CD4-positive, alpha-beta T cell treated with Interleukin-6 for 4 hours (primary cell): ENCODE measurements around the gene XPO6.
A peak's percentile ranks its signal among the peaks of the same experiment; 100 is the strongest.
"Not testable (repeated sequence)": the region's sequence is repeated elsewhere in the genome, so short reads cannot be mapped to it uniquely, and the experiment has no call there.

Experiments used
- DNase-seq: peaks from one replicate; pipeline ENCODE4 v3.0.0-alpha.2; 2020; ENCODE audit warnings: mixed read lengths

XPO6 gene, protein sequence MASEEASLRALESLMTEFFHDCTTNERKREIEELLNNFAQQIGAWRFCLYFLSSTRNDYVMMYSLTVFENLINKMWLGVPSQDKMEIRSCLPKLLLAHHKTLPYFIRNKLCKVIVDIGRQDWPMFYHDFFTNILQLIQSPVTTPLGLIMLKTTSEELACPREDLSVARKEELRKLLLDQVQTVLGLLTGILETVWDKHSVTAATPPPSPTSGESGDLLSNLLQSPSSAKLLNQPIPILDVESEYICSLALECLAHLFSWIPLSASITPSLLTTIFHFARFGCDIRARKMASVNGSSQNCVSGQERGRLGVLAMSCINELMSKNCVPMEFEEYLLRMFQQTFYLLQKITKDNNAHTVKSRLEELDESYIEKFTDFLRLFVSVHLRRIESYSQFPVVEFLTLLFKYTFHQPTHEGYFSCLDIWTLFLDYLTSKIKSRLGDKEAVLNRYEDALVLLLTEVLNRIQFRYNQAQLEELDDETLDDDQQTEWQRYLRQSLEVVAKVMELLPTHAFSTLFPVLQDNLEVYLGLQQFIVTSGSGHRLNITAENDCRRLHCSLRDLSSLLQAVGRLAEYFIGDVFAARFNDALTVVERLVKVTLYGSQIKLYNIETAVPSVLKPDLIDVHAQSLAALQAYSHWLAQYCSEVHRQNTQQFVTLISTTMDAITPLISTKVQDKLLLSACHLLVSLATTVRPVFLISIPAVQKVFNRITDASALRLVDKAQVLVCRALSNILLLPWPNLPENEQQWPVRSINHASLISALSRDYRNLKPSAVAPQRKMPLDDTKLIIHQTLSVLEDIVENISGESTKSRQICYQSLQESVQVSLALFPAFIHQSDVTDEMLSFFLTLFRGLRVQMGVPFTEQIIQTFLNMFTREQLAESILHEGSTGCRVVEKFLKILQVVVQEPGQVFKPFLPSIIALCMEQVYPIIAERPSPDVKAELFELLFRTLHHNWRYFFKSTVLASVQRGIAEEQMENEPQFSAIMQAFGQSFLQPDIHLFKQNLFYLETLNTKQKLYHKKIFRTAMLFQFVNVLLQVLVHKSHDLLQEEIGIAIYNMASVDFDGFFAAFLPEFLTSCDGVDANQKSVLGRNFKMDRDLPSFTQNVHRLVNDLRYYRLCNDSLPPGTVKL

DNA sequence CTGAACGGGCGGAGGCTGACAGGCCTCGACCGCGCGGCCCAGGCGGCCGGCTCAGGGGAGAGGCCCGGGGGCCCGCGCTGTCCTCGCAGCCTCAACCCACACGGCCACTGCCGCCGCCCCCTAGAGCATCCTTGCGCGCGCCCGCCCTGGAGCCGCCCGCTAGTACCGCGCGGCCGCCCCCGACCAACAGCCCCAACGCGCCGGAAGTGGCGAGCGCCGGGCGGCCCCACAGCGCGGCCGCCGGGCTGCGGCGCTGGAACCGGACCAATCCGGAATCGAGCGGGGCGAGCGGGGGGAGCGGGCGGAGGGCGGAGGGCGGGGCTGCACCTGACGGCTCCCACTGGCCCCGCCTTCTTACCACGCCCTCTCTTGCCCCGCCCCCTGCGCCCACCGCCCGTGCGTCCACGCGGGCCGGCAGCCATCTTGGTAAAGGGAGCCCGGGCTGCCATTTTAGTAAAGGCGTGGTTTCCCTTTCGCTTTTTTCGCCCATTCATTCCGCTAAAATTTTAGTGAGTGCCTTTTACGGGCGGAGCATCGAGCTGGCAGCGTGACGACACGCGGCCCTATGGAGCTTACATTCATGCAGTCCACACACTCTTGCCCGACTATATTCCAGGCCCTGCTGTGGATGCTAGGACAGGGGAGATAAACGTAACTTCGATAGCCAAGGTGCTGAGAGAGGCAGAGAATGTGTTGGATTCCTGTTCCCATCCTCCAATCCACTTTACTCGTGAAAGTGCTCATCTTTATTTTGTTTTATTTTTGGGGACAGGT is at the start of gene XPO6:
Gene XPO6 (minus strand): TSS at position 208 of the 774 bp plus-strand sequence. CDS start 597 bp downstream, outside the sequence.
- peak; percentile 98 for DNase-seq

DNA sequence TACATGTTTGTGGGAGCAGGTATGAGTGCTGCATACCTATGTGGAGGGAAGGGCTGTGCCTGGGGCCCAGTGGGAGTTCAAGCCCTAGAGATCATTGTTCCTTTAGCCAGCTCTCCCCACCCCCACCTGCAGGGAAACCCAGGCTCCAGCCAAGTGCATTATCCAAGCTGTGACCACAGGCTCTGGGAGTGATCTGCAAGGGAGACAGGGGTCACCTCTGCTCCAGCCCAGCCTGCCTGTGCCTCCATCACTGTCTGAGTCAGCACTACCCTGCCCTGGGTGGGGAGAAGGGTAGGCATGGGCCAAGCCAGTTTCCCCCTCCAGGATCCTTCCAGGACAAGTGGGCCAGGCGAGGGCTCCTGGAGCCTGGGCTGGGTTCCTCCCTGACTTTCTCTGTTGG is 48.4 kb upstream of the XPO6 start:
- DNase-seq, result no peak

DNA sequence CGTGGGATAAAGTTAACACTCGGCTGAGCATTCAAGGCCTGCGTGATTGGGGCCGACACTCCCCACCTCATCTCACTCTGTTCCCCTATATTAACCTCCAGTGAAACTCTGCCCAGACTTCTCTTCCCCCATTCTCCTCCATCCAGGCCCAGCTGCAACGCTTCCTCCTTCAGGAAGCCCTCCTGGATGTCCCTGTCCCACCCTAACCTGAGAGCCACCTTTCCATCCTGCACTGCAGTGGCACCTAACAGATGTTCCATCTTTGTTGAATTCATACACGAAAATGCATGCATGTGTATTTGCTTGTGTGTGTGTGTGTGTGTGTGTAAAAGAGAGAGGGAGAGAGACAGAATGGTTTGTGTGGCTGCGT is 48.0 kb upstream of the XPO6 start:
- DNase-seq, result no peak

DNA sequence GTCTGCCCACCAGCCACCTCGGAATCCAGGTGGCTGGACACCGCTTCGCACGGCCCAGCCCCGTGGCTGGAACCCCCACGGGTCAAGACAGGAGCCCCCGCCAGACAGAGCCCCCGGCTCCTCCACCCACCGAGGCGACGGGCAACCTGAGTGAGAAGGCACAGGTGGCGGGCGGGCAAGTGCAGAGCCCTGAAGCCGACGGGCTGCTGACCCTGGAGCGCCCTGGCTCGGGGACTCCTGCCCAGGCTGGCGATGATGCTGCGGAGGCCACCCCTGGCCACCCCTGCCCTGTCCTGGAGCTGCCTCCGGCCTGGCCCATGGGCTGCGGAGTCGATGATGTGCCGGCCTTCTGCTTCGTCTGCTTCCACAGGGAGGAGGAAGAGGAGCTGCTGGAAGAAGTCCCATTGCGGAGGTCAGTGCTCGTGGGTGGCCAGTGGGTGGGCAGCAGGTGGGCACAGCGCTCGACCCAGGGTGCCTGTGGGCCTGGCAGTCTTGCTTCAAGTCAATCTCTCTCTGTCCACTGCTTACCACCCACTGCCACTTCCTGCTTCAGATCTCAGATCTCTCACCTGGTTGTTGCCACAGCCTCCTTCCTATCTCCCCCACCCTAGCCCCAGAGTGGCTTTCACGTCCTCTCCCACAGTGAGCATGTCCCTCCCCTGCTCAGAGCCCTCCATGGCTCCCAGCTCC is 47.5 kb upstream of the XPO6 start:
- DNase-seq, result no peak

DNA sequence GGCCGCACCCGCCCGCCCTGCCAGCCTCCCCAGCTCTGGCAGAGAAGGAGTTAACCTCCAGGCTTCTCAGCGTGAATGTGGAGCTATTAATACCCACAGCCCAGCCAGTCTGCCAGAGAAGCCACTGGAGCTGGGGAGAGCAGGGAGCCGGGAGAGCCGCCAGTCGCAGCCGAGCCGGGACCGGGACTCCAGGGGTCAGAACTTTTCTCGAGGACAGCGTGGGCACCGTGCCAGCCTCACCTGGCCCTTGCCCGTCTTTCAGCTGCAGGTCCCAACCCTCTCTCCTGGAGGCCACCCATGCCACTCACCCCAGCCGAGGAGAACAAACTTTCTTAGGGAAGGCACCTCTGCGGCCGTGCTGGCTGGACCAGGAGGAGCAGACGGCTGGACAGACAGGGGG is 46.8 kb upstream of the XPO6 start:
- no peak for DNase-seq

DNA sequence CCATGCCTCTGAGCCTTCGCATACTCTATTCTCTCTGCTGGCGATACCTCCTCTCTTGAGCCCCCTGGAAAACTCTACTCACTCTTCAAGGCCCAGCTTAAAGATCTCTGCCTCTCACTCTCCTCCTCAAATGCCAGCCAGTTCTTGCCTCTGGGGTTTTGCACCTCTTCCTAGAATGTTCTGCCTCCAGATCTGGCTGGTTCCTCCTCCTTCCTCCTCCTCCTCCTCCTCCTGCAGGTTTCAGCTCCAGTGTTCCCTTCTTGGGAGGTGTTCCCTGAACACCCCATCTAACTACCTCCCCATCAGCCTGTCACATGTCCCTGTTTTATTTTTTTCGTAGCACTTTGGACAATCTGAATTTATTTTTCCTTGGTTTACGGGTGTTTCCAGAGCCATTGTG is 45.5 kb upstream of the XPO6 start:
- DNase-seq, result no peak

DNA sequence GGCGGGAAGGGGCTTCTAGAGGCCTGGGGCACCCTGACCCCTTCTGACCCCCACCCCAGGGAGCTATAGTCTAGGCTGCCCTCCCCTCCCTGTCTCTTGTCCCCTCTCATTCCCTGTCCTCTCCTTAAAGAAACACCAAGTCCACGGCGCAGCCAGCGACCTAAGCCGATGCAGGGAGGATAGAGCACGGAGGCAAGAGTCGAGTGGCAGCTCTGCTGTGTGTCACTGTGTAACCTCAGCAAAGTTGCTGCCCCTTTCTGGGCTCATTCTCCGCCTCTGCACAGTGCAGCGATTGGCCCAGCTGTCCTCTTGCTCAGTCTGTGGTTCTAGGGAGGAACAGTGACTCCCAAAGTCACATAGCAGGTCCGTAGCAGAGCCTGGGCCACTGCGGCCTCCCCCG is 44.1 kb upstream of the XPO6 start:
- no peak for DNase-seq

DNA sequence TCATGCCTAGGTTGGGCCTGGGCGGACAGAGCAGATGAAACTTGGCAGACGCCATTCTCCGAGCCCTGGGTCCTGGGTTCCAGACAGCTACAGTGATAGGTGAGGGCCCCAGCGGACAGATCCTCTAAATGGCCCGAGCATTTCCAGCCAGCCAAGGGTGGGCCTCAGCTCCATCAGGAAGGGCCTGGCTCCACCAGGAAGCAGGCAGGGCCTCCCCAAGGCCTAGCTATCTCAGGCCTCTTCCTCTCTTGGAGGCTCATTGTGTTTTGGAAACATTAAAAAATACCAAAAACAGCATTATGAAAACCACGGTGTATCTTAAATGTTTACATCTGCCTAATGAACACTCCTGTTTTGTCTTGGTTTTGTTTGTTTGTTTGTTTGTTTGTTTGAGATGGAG is 42.4 kb upstream of the XPO6 start:
- DNase-seq, result no peak

DNA sequence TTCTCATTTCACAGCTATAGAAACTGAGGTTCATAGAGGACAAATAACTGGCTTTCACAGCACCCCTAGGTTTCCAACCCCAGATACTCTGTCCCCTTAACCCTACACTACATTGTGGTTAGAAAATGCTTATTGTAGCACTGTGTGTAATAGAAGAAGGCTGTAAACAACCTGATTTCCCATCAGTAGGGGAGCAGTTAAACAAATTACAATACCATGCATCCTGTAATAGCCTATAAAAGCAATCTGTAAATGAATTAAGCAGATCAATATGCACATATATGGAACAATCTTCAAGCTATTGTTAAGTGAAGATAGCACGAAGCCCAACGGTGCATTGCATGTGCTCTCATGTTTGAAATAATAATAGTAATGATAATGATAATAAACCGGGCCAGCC is 39.2 kb upstream of the XPO6 start:
- DNase-seq, result no peak

DNA sequence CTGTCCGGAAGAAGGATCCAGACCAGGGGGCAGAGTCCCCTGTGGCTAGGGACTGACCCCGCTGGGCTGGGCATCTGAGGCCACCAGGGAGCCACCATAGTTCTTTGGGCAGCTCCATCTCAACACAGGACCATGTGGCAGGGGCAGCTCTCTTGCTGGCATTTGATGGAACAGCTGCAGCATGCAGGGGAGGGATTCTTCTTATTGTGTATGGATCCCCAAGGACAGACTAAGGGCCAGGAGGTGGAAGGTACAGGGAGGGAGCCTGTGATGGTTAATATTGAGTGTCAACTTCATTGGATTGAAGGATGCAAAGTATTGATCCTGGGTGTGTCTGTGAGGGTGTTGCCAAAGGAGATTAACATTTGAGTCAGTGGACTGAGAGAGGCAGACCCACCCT is 37.7 kb upstream of the XPO6 start:
- not testable (repeated sequence) for DNase-seq

DNA sequence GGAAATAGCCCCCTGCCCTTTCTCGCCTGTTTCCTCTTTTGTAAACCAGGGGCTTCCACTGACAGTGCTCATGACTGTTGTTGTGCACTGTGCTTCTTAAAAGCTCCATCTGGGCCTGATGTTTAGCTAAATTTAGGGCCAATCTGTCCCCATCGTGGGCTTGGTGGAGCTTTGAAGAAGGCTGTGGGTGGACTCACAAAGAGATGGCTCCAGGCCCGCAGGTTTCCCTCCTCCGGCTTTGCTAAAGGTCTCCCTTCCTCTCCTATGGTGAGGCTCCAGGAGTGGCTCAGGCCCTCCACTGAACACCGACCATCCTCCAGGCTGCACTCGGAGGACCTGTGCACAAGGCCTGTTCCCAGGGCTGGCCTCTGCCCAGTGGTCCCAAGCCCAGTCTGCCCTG is 30.2 kb upstream of the XPO6 start:
- no peak for DNase-seq

DNA sequence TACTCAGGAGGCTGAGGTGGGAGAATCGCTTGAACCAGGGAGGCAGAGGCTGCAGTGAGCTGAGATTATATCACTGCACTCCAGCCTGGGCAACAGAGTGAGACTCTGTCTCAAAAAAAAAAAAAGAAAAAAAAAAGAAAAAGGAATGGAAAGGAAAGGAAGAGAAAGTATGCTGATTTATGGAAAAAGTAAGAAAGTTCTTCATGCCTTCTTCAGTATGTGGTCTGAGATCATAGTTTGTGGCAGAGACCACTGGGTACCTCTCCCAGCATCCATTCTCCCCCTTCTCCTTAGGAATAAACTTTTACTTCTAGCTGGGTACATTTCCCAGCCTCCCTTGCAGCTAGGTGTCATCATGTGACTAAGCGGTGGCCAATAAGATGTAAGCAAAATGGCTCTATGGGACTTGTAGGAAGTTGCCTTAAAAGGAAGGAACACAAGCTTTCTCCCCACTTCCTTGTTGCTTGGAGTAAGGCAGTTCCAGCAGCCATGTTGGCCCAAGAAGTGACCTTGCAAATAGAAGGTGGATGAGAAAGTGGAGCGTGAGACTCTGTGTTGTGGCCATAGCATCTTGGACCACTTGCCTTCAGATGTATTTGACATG is 26.1 kb upstream of the XPO6 start:
- no peak for DNase-seq

DNA sequence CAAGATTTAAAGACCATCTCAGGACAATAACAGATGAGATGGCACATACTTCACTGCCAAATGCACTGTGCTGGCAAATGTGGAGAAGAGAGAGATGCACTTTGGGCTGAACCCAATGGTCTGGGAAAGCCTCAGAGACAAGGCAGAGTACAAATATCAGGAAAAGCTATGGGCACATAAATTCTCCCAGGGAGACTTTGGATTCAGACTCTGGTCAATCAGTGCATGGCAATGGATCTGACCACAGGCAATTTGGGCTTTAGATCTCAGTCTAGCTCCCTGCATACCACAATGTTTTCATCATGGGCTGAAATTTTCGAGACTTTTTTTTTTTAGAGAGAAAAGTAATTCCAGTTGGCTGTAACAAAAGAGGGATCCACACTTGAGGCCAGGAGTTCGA is 20.0 kb upstream of the XPO6 start:
- DNase-seq, result no peak

DNA sequence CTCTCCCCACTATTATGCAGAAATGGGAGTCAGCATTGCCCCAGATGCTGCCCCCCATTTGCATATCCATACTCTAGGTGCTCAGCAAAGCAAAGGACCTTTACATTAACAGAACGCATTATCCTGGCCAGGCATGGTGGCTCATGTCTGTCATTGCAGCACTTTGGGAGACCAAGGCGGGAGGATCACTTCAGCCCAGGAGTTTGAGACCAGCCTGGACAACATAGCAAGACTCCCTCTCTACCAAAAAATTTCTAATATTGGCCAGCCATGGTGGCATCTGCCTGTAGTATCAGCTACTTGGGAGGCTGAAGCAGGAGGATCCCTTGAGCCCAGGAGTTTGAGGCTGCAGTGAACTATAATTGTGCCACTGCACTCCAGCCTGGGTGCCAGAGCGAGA is 12.1 kb upstream of the XPO6 start:
- not testable (repeated sequence) for DNase-seq

DNA sequence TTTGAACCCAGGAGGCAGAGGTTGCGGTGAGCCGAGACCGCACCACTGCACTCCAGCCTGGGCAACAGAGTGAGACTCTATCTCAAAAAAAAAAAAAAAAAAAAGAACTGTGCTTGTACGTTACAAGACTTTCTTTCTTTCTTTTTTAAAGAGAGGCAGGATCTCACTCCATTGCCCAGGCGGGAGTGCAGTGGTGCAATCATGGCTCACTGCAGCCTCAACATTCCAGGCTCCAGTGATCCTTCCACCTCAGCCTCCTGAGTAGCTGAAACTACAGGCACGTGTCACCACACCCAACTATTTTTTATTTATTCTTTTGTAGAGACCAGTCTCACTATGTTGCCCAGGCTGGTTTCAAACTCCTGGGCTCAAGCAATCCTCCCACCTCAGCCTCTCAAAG is 8.0 kb upstream of the XPO6 start:
- not testable (repeated sequence) for DNase-seq

DNA sequence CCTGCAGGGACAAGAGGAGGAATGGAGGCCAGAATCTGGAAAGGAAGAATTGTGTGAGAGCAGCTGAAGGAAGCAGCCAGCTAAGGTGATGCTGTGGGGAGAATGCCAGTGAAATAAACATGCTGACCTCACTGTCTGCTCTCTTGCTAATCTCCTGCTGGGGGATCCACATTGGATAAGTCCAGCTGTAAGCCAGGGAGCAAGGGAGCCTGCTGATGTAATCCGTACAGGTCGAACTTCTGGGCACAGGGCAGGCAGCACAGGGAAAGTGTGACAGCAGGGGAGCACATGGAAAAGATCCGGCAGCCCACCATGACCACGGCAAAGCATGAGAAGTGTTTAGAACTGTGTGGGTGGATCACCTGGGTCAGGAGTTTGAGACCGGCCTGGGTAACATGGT is 7.5 kb upstream of the XPO6 start:
- no peak for DNase-seq

DNA sequence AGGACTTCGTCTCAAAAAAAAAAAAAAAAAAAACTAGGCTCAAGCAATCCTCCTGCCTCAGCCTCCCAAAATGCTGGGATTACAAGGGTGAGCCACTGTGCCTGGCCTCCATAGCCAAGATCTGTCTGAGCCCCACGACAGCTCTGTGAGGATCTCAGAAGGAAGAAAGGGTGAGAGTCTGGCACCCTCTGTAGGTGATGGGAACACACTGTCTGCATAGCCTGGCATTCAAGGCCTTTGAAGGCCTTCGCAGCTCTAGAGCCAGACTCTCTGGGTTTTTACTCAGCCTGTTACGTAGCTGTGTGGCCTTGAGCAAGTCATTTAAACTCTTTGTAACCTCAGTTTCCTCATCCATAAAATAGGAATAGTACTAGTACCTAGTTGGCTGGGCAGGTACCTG is 6.3 kb upstream of the XPO6 start:
- peak; percentile 76 for DNase-seq

DNA sequence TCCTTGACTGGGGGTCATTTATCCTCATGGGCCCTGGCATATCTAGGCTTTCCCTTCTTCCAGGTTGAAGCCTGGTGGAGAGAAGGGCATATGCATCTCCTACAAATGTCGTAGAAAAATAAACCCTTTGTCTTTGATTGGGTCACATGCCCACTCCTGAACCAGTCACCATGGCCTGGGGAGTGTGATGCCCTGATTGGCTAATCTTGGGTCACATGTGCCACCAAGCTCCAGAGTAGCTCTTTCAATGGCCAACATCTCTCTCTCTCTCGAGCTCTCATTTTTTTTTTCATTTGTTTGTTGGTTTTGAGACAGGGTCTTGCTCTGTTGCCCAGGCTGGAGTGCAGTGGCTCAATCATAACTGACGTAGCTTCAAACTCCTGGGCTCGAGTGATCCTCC is 5.6 kb upstream of the XPO6 start:
- DNase-seq, result no peak

DNA sequence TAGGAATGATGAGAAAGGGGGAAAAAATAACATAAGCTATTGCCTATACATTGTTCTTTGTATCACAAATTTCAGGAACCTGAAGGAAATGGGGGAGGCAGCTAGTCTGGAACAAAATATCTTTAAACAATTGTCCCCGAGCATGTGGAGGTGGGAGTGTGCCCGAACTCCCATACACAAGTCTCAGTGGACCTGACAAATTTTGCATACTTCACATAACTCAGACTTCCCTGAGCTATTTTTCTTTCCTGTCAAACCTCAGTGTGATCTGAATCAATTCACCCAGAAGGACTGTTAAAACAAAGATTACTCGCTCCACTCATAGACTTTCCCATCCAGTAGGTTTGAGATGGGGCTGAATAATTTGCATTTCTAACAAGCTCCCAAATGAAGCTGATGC is 1.6 kb upstream of the XPO6 start:
- no peak for DNase-seq

DNA sequence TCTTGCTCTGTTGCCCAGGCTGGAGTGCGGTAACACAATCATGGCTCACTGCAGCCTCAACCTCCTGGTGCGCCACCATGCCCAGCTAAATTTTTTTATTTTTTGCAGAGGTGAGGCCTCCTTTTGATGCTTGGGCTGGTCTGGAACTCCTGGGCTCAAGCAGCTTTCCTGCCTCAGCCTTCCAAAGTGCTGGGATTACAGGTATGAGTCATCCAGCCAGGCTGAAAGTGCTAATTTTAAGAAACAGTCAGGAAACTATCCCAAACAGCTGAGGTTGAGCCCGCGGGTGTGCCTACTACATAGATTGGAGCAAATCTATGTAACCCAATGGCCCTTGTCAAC is 738 bp upstream of the XPO6 start:
- no peak for DNase-seq

DNA sequence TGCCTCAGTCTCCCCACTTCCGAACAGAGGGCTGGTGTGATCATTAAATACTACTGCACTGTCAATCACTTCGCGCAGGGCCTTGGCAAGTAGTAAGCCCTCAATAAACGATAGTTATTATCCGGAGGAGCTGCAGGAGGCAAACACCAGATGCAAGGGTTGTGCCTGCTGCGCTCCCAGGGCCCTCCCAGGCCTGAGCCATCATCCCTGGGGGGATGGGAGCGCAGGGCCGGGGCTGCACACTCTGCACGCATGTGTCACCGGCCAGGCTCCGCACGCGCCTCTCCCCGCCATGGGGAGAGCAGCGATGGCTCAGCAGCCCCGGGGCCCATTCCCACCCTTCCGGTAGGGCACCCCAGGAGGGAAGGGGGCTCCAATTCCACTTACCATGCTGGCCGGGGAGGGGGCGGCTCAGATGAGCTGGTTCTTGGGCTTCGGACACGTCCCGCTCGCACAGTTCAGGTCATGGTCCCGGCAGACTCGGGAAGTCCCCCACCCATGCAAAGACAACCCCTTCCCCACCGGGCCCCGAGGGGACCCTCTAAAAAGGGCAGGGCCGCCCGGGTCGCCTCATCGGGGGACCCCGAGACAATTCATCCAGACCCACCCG is 681 bp downstream of the XPO6 start:
- DNase-seq, result peak; percentile 81

DNA sequence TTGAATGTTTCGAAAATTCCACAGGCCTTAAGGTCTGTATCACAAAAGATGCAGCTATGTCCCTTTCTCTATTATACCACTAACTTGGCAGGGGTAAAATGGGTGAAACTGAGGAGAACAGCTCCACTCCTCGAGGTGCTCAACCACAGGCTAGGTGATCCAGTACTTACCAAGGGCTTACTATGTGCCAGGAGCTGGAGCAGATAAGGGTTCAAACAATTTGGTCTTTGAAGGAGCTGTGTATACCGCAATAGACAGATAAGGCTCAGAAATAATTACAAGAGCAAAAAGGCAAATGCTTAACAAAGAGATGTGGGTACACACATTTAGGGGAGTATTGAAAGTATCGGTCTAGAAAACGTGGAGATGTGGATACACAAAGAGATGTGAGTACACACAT is 1.5 kb downstream of the XPO6 start:
- no peak for DNase-seq
